GM19324 (cell line): ENCODE results near the gene FTSJ3.
"Not testable (repeated sequence)": the region's sequence is repeated elsewhere in the genome, so short reads cannot be mapped to it uniquely, and the experiment has no call there.

Experiments used
- ATAC-seq: cut with Tn5 transposase; IDR thresholded peaks from one replicate; pipeline ENCODE4 v1.9.1; 2021; ENCODE audit warnings: mild to moderate bottlenecking, moderate library complexity; ENCODE audit not compliant: unreplicated experiment, low FRiP score

The FTSJ3 gene

DNA sequence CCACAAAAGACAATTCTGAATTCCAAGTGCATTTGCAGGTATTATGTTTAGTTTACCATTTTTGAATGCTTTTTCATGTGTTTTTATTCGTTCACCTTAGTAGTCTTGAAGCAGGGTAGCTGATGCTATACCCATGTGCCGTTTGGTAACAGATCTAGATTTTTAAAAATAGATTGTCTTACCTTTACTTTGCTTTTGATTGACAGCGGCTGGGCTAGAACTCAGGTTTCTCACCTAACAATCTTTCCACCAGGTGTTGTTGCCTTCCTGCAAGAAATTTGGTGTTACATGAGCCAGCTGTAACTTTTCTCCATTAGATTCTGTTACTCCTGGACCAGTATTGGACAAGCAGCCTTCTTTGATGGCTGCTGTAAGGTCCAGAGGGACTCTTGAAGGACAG, 1.5 kb upstream of the FTSJ3 start:
- no peak for ATAC-seq

DNA sequence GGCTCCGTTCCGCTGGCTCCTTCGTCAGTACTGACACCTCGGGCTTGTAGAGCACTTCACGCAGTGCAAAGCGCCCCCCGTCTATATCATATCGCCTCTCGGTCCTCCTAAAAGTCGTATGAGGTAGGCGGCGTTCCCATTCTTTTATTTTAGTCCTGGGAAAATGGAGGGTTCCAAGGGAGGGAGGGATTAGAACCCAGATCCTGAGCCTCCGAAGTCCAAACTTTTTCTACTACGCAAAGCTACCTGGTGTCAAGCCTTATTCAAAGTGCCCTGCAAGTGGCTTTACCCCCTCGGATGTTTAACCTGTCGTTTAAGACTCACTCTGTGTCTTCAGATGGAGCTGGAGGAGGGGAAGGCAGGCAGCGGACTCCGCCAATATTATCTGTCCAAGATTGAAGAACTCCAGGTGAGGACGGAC, 348 bp upstream of the FTSJ3 start:
- ATAC-seq: no peak

DNA sequence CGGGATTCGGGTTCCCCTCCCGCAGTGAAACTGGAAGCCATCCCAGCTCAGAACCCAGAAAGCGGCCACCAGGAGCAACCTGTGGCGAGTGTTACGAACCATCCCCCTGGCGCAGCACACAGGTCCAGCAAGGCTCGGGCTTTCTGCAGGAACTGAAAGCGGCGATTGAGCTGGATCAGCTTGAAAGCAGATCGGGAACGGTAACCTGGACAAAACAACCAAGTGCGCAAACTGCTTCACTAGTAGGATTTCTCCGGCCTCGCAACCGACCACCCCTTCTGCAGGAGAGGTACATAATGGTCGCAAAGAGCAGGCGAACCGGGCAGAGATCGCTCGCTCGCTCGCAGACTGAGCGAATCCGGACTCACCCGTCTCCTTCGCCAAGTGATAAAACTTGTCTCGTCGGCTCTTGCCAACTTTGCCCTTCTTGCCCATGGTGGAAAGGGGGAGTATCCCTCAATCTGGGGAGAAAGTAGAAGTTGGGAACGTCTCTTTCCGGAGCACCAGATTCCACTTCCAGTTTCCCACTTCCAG, 928 bp downstream of the FTSJ3 start:
- no peak for ATAC-seq

DNA sequence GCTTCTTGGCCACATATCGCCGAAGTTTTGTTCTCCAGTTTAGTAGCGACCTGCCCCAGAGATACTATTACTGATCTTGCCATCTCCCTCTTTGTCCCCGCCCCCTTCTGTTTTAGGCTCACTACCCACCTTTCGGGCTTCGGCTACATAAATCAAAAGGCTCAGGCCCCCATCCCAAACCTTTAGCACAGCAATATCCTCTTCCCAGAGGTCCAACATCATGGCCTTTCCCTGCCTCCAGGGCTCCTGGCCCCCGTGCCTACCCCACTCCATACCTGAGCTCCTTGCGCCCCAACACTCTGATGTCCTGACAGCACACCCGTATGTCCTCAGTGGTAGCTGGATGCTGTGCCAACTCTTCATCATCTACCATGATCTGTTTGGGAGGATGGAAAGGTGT, 3.1 kb downstream of the FTSJ3 start:
- no peak for ATAC-seq

DNA sequence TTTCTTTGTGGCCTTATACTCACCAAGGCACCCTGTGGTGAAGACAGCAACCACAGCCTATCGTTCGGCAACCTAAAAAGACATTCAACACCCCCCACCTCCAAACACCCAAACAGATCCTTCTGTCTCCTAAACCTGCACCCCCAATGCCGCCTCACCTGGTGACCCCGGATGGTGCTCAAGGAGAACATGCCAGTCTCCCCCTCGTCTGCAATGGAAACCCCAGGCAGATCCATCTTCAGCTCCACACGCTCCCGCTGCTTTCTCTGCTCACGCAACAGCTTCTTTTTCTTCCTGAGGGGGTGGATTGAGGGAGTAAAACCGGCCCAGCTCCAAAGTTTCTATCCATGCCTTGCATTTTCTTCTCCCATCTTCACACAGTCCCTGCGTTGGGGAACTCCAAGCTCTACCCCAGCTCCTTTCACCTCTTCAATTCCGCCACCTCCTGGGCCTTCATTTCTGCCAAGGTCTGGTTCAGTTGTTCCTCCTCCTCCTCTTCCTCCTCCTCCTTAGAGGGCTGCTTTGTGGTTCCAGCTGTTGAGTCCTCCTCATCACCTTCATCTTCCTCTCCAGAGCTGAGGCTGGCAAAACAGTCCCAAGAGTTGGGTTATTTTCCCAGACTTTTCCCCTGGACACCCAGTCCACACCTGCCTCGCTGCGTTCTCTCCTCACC, 3.7 kb downstream of the FTSJ3 start:
- no peak for ATAC-seq

DNA sequence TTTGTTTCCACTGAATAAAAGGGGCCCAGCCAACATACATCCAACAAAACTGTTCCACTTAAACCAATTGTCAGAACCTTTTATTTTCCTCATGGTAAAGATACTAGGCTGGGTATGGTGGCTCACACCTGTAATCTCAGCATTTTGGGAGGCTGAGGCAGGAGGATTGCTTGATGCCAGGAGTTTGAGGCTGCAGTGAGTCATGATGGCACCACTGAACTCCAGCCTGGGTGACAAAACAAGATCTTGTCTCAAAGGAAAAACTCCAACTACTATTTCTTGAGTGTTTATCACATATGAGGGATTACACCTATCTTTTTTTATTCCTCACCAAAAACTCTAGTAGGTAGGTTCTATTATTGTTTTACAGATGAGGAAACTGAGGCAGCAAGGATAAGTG, 4.9 kb downstream of the FTSJ3 start:
- ATAC-seq: no peak

DNA sequence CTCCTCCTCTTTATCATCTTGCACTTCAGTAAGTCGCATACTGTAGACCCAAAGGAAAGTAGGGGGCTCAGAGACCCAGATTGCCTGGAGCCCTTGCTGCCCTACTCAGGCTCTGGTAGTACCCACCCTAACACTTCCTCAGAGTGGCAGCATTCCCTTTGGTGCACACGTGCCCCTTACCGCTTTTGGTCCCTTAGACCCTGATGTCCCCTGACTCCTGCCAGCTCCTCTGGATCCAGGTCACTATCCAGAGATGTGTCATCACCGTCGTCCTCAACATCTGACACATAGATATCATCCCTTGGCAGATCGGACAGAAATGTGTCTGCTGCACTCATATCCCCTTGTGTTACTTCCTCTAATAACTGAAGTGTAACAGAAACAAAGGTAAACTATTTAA, 5.7 kb downstream of the FTSJ3 start:
- no peak for ATAC-seq

DNA sequence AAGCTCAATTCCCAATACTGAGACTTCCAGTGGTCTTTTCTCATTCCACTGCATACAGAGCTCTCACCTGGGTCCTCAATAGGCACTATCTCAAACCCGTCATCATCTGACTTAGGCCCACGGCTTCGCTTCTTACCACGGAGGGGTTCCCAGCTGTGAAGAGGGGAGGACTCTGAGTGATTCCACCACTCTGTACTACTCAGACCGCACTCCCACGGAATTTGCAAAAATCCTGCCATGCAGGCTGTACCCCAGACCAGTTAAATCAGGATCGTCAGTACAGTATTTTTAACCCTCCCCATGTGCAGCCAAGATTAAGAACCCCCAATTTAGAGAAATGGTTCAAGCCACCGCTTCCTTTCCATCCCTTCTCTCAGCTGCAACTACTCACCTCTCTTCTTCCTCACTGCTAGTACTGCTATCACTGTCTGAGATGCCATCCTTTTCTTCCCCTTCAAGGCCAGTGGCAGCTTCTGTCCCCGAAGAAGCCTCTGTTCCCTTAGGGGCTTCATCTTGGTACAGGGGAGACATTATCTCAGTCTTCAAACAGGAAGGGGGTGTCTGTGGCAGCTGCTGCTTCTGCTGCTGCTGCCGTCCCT, 6.4 kb downstream of the FTSJ3 start:
- ATAC-seq: no peak

DNA sequence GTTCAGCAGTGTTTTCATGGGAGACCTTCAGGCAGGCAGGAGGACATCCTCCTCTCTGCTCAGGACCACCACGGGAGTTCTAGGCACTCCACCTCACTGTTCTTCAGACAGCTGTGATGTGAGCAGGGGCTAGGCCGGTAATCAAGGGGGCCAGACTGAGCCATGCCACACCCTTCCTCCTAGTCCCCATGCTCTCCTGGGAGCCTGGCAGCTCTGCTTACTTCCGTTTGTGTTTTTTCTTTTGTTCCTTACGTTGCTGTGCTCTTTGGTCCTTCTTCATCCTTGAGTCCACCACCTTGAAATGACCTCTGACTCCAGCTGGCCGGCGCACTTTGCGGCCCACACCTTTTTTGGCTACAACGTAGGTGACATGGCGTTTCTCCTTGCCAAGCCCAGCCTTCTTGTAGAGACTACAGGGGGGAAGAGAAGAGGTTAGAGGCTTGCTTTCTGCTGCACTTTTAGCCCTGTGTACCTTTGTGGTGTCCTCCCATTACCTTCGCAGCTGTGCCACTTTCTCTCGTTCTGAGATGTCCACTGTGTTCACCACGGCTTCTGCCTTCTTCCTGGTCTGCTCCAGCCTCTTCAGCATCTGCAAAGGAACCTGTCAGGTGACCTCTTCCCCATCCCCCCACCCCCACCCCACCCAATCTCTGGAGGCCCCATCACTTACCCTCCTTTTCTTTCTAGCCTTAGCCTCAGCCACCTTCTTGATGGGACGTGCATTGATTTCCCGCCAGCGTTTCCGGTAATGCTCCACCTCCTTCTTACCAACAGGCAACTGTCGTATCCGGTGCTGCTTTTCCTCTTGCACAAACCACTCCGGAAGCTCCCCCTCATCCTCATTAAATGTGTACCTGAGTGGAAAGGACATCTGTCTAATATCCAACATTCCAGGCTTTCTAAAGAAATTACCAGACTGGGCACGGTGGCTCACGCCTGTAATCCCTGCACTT, 7.6 kb downstream of the FTSJ3 start:
- ATAC-seq: no peak

DNA sequence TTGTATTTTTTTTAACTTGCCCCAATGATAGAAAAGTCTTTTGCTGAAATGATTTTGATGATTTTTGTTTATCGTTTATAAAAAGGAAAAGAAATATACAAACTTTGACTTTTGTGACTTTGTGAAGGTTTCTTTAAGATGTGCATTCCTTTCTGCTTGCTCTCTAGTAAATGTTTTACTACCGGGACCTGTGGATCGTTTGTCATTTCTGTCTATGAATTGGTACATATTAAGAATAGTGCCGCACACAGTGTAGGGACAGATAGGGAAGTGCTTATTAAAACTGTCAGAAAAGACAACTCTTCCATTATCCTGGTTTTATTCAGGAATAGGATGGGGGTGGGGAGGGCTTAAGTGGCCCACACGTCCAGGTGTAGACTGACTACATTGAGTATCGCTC, 8.3 kb downstream of the FTSJ3 start:
- no peak for ATAC-seq

DNA sequence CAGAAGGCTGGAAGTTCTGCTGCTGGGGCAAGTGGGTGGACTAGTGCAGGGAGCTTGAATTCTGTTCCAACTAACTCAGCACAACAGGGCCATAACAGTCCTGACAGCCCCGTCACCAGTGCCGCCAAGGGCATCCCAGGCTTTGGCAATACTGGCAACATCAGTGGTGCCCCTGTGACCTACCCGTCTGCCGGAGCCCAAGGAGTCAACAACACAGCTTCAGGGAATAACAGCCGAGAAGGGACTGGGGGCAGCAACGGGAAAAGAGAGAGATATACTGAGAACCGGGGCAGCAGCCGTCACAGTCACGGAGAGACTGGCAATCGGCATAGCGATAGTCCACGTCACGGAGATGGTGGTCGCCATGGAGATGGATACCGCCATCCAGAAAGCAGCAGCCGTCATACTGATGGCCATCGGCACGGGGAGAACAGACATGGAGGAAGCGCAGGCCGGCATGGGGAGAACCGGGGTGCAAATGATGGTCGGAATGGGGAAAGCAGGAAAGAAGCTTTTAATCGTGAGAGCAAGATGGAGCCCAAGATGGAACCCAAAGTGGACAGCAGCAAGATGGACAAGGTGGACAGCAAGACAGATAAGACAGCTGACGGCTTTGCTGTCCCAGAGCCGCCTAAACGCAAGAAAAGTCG, 9.6 kb downstream of the FTSJ3 start:
- ATAC-seq: no peak

DNA sequence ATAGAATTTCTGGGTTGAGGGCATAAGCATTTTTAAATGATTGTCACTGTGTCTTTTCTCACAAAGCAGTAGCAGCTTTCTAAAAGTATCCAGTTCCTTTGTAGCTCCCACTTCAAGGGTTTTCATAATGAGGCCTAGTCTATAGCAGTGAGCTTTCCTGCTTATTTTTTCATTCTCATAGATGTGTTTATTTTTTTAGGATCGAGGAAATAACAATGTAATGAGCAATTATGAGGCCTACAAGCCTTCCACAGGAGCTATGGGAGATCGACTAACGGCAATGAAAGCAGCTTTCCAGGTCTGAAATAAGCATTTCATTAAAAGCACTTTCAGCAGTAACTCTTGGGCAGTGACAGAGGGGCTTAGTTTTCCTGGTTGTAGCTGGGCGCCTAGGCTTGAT, 10.8 kb downstream of the FTSJ3 start:
- no peak for ATAC-seq

DNA sequence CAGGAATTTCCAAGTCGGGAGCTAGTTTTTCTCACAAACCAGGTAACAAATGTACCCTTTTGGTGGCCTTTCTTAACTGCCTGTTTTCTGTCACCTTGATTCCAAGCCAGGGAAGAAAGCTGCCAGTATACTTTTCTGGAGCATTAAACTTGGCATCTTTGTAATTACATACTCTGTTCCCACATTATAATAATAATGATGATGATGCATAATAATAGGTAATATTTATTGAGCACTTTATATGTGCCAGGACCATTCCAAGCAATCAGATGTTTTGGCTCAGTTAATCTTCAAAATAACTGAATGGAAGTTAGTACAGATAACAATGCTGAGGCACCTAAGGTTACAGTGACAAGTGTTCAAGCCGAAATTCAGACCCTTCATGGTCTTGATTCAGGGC, 11.3 kb downstream of the FTSJ3 start:
- no peak for ATAC-seq

DNA sequence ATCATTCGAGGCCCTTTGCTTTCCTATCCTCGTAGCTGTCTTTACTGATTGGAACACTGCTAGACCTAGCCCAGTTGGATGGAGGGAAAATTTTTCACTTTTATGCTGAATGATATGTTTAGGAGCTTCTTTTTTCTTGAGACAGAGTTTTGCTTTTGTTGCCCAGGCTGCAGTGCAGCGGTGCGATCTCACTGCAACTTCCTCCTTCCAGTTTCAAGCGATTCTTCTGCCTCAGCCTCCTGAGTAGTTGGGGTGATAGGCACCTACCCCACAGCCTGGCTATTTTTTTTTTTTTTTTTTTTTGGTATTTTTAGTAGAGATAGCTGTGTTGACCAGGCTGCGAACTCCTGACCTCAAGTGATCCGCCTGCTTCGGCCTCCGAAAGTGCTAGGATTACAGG, 17.5 kb downstream of the FTSJ3 start:
- ATAC-seq: no peak

DNA sequence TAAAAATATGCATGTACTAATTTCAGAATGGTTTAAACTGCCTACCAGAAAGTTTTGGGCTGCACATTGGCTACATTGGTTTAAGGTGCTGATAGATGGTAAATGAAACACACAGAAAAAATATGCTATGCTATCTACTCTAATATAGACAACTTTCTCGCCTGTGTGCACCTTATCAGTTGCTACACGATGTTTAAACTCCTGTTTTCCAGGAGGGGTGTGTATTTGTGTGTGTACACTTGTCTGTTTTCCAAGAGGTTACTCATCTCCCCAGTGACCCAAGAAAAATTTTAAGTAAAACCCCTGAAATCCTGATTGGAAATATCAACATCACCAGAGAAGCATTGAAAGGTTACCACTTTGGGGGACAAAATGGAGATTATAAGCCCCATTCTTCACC, 21.9 kb downstream of the FTSJ3 start:
- no peak for ATAC-seq

DNA sequence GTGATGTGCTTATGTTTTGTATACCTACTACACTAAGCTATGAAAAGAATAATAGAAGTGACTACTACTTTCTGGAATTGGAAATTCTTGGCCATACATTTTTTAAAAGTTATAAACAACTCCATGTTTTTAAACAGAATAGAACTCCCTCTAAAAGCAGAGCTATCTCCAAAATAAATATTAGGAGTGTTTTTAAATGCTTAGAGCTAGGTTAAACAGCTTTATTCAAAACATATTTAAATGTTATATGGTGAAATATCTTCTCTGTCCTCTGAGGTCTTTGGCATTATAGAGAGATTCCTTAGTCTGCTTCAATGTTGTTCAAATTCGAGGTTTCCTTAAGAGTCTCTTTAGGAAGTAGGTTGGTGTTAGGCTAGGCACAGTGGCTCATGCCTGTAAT, 23.1 kb downstream of the FTSJ3 start:
- ATAC-seq: no peak

DNA sequence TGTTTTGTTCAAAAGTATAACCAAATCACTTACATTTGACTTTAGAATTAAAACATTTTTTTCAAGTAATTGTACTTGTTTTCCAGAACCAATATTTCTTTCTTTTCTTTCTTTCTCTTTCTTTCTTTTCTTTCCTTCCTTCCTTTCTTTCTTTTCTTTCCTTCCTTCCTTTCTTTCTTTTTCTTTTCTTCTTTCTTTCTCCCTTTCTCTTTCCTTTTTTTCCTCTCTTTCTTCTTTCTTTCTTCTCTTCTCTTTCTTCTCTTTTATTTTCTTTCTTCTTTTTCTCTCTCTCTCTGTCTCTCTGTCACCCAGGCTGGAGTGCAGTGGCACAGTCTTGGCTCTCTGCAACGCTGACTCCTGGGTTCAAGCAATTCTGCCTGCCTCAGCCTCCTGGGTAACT, 26.7 kb downstream of the FTSJ3 start:
- ATAC-seq: no peak

DNA sequence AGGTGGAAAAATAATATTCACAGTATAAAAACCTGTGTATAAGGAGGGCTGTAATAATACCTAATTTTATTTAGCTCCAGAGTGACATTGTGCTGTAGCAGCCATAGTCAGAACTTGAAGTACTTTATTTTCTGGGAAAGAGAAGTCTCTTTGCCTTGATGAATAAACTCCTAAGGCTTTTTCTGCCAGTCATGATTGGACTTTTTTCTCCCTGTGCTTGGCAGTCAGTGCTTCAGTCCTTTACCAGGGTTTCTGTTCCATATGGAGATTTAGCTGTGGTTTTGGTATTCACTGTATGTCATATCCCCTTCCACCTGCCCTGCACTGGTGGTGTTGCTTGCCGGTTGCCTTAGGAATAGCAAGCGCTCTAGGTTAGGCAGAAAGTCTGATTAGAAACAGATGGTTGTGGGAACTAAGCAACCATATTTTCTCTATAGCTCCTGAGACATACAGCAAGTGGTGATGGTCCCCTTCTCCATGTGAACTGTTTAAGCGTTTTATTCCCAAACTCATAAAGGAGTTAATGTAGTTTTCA, 28.8 kb downstream of the FTSJ3 start:
- ATAC-seq: no peak

DNA sequence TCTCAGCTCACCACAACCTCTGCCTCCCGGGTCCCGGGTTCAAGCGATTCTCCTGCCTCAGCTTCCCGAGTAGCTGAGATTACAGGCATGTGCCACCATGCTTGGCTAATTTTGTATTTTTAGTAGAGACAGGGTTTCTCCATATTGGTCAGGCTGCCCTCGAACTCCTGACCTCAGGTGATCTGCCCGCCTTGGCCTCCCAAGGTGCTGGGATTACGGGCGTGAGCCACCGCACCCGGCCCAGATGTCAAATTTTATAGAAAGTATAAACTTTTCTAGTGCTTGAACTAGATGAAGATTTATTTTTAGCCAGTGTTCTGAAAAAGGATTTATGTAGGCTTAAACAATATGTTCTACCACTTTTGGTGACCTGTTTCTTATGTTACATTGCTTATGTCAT, 31.1 kb downstream of the FTSJ3 start:
- ATAC-seq: not testable (repeated sequence)

DNA sequence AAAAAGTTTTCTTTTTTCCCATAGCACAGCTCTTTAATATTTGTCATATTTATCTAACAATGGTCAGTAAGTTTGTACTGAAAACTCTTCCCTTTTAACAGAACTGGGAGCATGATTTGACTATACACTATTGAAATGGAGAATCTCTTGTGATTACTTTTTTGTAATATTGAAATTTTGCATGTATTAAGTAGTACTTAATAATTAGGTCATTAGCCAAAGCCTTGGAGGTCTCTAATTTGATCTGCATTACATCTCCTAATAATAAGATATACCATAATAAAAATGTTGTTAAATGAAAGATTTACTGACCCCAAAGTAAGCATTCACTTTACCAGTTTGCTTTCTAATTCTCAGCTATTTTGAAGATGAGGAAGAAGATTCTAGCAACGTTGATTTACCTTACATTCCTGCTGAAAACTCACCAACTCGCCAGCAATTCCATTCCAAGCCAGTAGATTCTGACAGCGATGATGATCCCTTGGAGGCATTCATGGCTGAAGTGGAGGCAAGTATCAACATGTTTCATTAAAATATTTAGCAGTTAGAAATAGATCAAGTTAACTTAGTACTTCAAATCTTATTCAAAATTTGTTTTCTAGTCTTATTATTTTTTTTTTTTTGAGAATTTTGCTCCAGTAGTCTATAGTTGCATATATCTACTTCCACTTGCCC, 35.3 kb downstream of the FTSJ3 start:
- no peak for ATAC-seq
